Cardiac muscle cell (in vitro differentiated cells and primary cell): Measurements from ENCODE around the gene PTPRK. TPM values are rescaled to one million over a fixed set of nuclear protein-coding genes. Genes with fewer than 3 reads are reported as not detected.

Experiments used
- DNase-seq, 2 donors: peaks; one replicate each; pipeline versions ENCODE4 v3.0.0 to v3.0.0-alpha.2; 2010 to 2017; ENCODE audit warnings: low read depth in 1 of 2, low spot score in 1 of 2
- H3K27ac ChIP-seq: fragments of 200-600 bp; sonication (generic); 2 replicates; pipeline ENCODE4 v1.5.1; 2016
- H3K27me3 ChIP-seq: fragments of 200-600 bp; sonication (generic); 2 replicates; pipeline ENCODE4 v1.6.0; 2016; ENCODE audit warnings: control low read depth
- H3K36me3 ChIP-seq: fragments of 200-600 bp; sonication (generic); 2 replicates; pipeline ENCODE4 v1.5.1; 2016; ENCODE audit warnings: control low read depth
- H3K4me1 ChIP-seq: fragments of 200-600 bp; sonication (generic); 2 replicates; pipeline ENCODE4 v1.8.1; 2017; ENCODE audit warnings: low read depth, mild to moderate bottlenecking, mixed run types
- H3K4me3 ChIP-seq: fragments of 200-600 bp; sonication (generic); 2 replicates; pipeline ENCODE4 v1.5.1; 2016; ENCODE audit warnings: mild to moderate bottlenecking
- H3K9me3 ChIP-seq: fragments of 200-600 bp; sonication (generic); 2 replicates; pipeline ENCODE4 v1.5.1; 2017; ENCODE audit warnings: low read depth, mild to moderate bottlenecking, control low read depth
- polyA plus RNA-seq: library from polyadenylated mRNA; unstranded; fragments of >200 nt; fragmentation: Nextera tagmentation; extraction: Ambion mirVana; gene quantifications from 2 replicates; pipeline ENCODE4 v1.2.1, GENCODE V29; 2016
- total RNA-seq: library from RNA; depleted of rRNA; stranded (reverse); fragments of >200 nt; gene quantifications from 2 replicates; pipeline ENCODE4 v1.2.3, GENCODE V29; 2016
- TF ChIP-seq, protein P1 (sequence below): IDR thresholded peaks from 2 replicates; pipeline ENCODE4 v1.5.1; 2012; ENCODE audit warnings: low read depth, mild to moderate bottlenecking, low read length

PTPRK gene
- total and polyA plus RNA-seq, 2 experiments from 2014 or later: 48.3 to 73.1 TPM

DNA sequence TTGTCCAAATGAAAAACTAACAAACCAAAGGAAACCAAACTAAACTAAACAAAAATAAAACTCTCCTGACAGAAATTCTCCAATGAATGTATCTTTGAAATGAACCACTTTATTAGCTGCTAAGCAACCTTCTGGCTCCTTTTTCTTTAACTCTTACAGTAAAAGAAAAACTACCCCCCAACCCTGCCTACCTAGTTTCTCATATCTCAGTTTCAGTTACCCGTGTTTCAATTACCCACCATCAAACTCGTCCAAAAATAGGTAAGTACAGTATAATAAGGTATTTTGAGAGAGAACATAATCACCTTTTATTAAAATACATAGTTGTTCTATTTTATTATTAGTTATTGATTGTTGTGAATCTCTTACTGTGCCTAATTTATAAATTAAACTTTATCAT, 442.1 kb downstream of the PTPRK start:
- peaks cover 34% of the 10 kb centered on the region for H3K36me3 ChIP-seq
- H3K27me3 ChIP-seq: no peaks in the 10 kb centered on the region
- no peak overlapping the region for H3K27ac ChIP-seq
- H3K4me3 ChIP-seq: no peak overlapping the region
- H3K9me3 ChIP-seq: no peaks in the 10 kb centered on the region
- DNase-seq: no peak
- TF ChIP-seq, protein P1, sequence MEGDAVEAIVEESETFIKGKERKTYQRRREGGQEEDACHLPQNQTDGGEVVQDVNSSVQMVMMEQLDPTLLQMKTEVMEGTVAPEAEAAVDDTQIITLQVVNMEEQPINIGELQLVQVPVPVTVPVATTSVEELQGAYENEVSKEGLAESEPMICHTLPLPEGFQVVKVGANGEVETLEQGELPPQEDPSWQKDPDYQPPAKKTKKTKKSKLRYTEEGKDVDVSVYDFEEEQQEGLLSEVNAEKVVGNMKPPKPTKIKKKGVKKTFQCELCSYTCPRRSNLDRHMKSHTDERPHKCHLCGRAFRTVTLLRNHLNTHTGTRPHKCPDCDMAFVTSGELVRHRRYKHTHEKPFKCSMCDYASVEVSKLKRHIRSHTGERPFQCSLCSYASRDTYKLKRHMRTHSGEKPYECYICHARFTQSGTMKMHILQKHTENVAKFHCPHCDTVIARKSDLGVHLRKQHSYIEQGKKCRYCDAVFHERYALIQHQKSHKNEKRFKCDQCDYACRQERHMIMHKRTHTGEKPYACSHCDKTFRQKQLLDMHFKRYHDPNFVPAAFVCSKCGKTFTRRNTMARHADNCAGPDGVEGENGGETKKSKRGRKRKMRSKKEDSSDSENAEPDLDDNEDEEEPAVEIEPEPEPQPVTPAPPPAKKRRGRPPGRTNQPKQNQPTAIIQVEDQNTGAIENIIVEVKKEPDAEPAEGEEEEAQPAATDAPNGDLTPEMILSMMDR: no peak
- H3K4me1 ChIP-seq: peaks cover 5% of the 10 kb centered on the region

DNA sequence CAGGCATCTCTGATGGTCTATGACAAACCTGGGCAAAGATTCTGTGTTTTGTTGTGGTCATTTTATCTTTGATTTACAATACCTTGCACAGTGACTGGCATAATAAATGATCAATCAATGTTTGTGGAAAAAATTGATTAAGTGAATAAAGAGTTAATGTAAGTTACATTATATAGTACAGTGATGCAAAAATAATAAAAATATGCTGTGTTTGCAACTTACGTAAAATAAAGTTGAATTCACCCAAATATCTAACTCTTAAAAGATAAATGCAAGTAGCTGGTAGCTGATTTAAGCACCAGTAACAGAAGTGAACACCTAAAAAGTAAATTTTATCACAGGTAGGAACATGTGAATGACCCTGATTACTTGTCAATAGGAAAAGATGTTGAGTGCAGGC, 443.6 kb downstream of the PTPRK start:
- DNase-seq: no peak
- Histone ChIP-seq H3K4me1 (peaks cover 5% of the 10 kb centered on the region), H3K4me3 (no peak overlapping the region), H3K36me3 (peaks cover 23% of the 10 kb centered on the region), H3K9me3 (no peaks in the 10 kb centered on the region), H3K27me3 (no peaks in the 10 kb centered on the region), H3K27ac (no peak overlapping the region)
- TF ChIP-seq, protein P1: no peak

DNA sequence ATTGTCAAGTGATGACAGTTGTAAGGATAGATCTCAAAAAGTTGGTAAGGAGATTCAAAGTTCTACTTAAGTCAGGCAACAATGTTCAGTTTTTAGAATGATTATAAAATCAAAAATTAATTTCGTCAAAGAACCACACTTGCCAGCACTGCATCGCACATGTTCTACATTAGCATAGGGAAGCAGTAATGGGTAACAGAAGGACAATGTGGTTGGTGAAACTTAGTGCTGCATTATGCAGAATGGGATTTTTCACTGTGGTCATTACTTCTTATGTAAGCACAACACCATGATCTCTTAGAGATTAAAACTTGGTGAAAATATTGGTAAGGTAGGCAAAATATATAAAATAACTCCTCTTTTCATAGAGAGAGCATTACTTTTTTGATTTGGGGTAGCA, 445.8 kb downstream of the PTPRK start:
- DNase-seq: no peak
- no peak overlapping the region for H3K27ac ChIP-seq
- peaks cover 5% of the 10 kb centered on the region for H3K4me1 ChIP-seq
- no peaks in the 10 kb centered on the region for H3K9me3 ChIP-seq
- H3K4me3 ChIP-seq: no peak overlapping the region
- peaks cover 8% of the 10 kb centered on the region for H3K36me3 ChIP-seq
- TF ChIP-seq, protein P1: no peak
- no peaks in the 10 kb centered on the region for H3K27me3 ChIP-seq

DNA sequence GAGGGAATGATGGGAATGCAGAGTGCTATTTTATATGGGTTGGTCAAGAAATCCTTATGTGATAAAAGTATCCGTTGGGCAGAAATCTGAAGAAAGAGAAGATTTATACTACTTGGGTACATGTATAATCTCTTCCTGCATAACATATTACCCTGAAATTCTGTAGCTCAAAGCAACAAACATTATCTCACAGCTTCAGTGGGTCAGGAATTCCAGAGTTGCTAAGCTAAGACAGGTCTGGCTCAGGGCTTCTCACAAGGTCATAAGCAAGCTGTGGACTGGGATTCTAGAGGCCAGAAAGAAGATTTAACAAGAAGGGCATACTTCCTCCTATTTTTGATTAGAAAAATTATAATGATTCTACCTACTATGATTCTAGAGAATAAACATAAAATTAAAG, 447.0 kb downstream of the PTPRK start:
- Histone ChIP-seq H3K27ac (peak overlapping the region; percentile 15), H3K27me3 (no peaks in the 10 kb centered on the region), H3K36me3 (peaks cover 8% of the 10 kb centered on the region), H3K9me3 (no peaks in the 10 kb centered on the region), H3K4me1 (peaks cover 6% of the 10 kb centered on the region), H3K4me3 (no peak overlapping the region)
- TF ChIP-seq, protein P1: no peak
- DNase-seq: peak in 1 of 2 donors; percentile 62

DNA sequence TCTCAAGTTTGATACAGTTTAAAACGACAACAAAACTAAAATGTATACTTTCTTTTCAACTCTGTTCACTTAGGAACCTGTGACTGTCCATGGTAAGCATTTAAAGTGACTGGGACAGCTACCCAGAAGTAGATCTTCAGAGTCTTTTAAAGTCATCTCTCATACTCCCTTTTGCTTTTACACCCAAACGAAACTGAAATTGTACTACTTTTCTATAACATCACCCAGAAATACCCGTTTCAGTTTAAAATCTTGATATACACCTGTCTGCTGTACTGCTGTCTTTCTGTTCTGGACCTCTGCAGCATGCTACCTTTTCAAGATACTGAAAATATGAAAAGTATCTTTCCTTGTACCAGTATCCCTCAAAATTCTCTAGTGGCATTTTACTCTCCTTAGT, 449.2 kb downstream of the PTPRK start:
- Histone ChIP-seq H3K4me1 (peaks cover 15% of the 10 kb centered on the region), H3K36me3 (no peaks in the 10 kb centered on the region), H3K27me3 (no peaks in the 10 kb centered on the region), H3K9me3 (no peaks in the 10 kb centered on the region), H3K27ac (no peak overlapping the region), H3K4me3 (no peak overlapping the region)
- no peak for DNase-seq
- TF ChIP-seq, protein P1: no peak

DNA sequence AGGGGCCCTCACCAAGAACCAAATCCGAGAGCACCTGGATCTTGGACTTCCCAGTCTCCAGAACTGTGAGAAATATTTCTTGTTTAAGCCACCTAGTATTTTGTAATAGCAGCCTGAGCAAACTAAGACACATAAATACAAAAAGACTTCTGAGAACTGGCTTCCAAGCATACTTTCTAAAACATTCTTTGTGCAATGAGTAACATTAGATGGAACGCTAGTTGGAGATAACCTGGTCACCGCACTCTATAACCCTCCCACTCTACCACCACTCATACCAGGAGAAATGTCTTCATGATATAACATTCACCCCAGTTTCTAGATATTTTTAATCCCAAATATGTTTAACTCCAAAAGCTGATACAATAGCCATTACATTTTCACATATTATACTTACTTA, 450.0 kb downstream of the PTPRK start:
- peaks cover 15% of the 10 kb centered on the region for H3K4me1 ChIP-seq
- TF ChIP-seq, protein P1: no peak
- DNase-seq: peak in 1 of 2 donors; percentile 28
- no peak overlapping the region for H3K27ac ChIP-seq
- H3K36me3 ChIP-seq: no peaks in the 10 kb centered on the region
- no peak overlapping the region for H3K4me3 ChIP-seq
- no peaks in the 10 kb centered on the region for H3K27me3 ChIP-seq
- no peaks in the 10 kb centered on the region for H3K9me3 ChIP-seq
